ENCODE data around the gene FHOD3.

GRCh38 chr18:36635414-36636096, 338.0 kb downstream of the FHOD3 start:
- no peak for TF ChIP-seq GATA2 (IDR thresholded peaks at IDR 0.05; ENCODE audit: low read depth, low read length)
- no peak for TF ChIP-seq GATA3 (IDR thresholded peaks at IDR 0.05; ENCODE audit: low read depth, low read length)

Measured in SH-SY5Y (cell line).